GM12878 (cell line): Measurements from ENCODE around the gene AKAP17A. TPM values are rescaled to one million over a fixed set of nuclear protein-coding genes. Genes with fewer than 3 reads are reported as not detected.
A peak's percentile ranks its signal among the peaks of the same experiment; 100 is the strongest.

Experiments
- ATAC-seq: fragments of 200-7000 bp; cut with Tn5 transposase; 3 replicates; pipeline ENCODE4 v1.9.1; 2020; ENCODE audit warnings: mild to moderate bottlenecking, moderate library complexity
- BruUV-seq: library from RNA; stranded (reverse); fragments of 400-500 nt; replicated peaks from 2 replicates; lab custom pipeline; 2021; lab: Mats Ljungman, UMichigan
- CTCF ChIA-PET: fragments of 300-600 bp; sonication (Branson Sonifier 250); formaldehyde crosslinking; extraction: SDS; loops from one replicate; lab custom pipeline; 2021; ENCODE audit warnings: inconsistent platforms; lab: Yijun Ruan, JAX
- POLR2A ChIA-PET: fragments of 350-600 bp; formaldehyde crosslinking; extraction: SDS; loops from one replicate; lab custom pipeline; 2021; ENCODE audit warnings: inconsistent platforms; lab: Charles Lee
- RAD21 ChIA-PET: fragments of 300-600 bp; sonication (Branson Sonifier 250); formaldehyde crosslinking; loops from one replicate; lab custom pipeline; 2023; ENCODE audit warnings: antibody characterized with exemption; ENCODE audit not compliant: unreplicated experiment; lab: Charles Lee
- SMC1A ChIA-PET: fragments of 300-600 bp; sonication (Branson Sonifier 250); formaldehyde crosslinking; loops from one replicate; lab custom pipeline; 2023; ENCODE audit not compliant: unreplicated experiment, uncharacterized antibody; lab: Charles Lee
- DNase-seq: peaks from one replicate; pipeline ENCODE4 v3.0.0-alpha.2; 2011; ENCODE audit warnings: low read depth, low spot score
- FAIRE-seq: peaks from 3 replicates; lab custom pipeline; 2011; peaks lifted over from hg19 to GRCh38; lab: Jason Lieb, UNC
- H2AFZ ChIP-seq: 2 replicates; pipeline ENCODE4 v1.6.0; 2011; ENCODE audit warnings: low read depth, low read length, control low read depth; ENCODE audit not compliant: control insufficient read depth
- H3K27ac ChIP-seq: 2 replicates; pipeline ENCODE4 v1.5.1; 2011; ENCODE audit warnings: control low read depth; ENCODE audit not compliant: control insufficient read depth, insufficient read depth
- H3K27me3 ChIP-seq, 2 experiments: replicated peaks in 1 of 2; 2 replicates each; pipeline versions ENCODE4 v1.6.0 to v1.6.1; 2011; ENCODE audit warnings: low read length in 1 of 2; ENCODE audit not compliant: control insufficient read depth in 2 of 2, insufficient read depth in 2 of 2
- H3K36me3 ChIP-seq, 2 experiments: 2 replicates each; pipeline ENCODE4 v1.5.1; 2011; ENCODE audit warnings: low read length in 1 of 2; ENCODE audit not compliant: control insufficient read depth in 2 of 2, insufficient read depth in 2 of 2
- H3K4me1 ChIP-seq: 2 replicates; pipeline ENCODE4 v1.6.1; 2011; ENCODE audit warnings: mild to moderate bottlenecking, low read length, moderate library complexity, mixed read lengths; ENCODE audit not compliant: control insufficient read depth, insufficient read depth
- H3K4me2 ChIP-seq: 2 replicates; pipeline ENCODE4 v1.6.0; 2011; ENCODE audit warnings: control low read depth; ENCODE audit not compliant: control insufficient read depth, insufficient read depth
- H3K4me3 ChIP-seq: fragments of 200-600 bp; sonication (generic); 2 replicates; pipeline ENCODE4 v1.5.1; 2016
- H3K79me2 ChIP-seq: 2 replicates; pipeline ENCODE4 v1.6.0; 2011; ENCODE audit warnings: low read length; ENCODE audit not compliant: control insufficient read depth, insufficient read depth
- H3K9ac ChIP-seq: 2 replicates; pipeline ENCODE4 v1.8.0; 2011; ENCODE audit warnings: low read length, control low read depth, mixed read lengths; ENCODE audit not compliant: control insufficient read depth, insufficient read depth
- H3K9me3 ChIP-seq: replicated peaks from 3 replicates; pipeline ENCODE4 v1.5.1; 2011; ENCODE audit warnings: mild to moderate bottlenecking, low read length; ENCODE audit not compliant: control insufficient read depth, insufficient read depth
- H4K20me1 ChIP-seq: 2 replicates; pipeline ENCODE4 v1.6.0; 2011; ENCODE audit not compliant: control insufficient read depth, insufficient read depth
- CBX5 ChIP-seq: sonication (generic); IDR thresholded peaks from 2 replicates; pipeline ENCODE4 v1.6.1; 2016; ENCODE audit warnings: low read depth, moderate library complexity, mild to moderate bottlenecking, inconsistent platforms
- CTCF ChIP-seq, 3 experiments: IDR thresholded peaks in 2 of 3; conservative IDR thresholded peaks in 1 of 3; 2 replicates each; pipeline ENCODE4 v1.5.1; 2011; ENCODE audit warnings: low read depth in 3 of 3, low read length in 3 of 3, mild to moderate bottlenecking in 3 of 3, control low read depth in 2 of 3, moderate library complexity in 2 of 3, inconsistent platforms in 1 of 3, mixed read lengths in 1 of 3; ENCODE audit not compliant: control insufficient read depth in 2 of 3, insufficient read depth in 1 of 3; ENCODE audit errors: extremely low read depth in 1 of 3
- POU2F2 ChIP-seq: IDR thresholded peaks from 3 replicates; pipeline ENCODE4 v1.6.1; 2011; ENCODE audit warnings: low read depth, mild to moderate bottlenecking, low read length, borderline replicate concordance
- RUNX3 ChIP-seq: IDR thresholded peaks from 2 replicates; pipeline ENCODE4 v1.6.1; 2012; ENCODE audit warnings: low read length, inconsistent platforms
- WGBS: methylation state at CpG from one replicate; pipeline ENCODE4 v1.1.6; 2016; ENCODE audit warnings: low lambda C conversion rate; ENCODE audit not compliant: insufficient replicate concordance, insufficient coverage; ENCODE audit errors: missing lambda C conversion rate; 5-methylcytosine and 5-hydroxymethylcytosine counted together
- in situ Hi-C: fragments of 300-500 bp; cut with MboI; formaldehyde crosslinking; loops from 9 replicates; pipeline ENCODE4 v1.14.3; 2018; ENCODE audit warnings: mixed read lengths
- intact Hi-C: fragments of 100-400 bp; cut with micrococcal nuclease; formaldehyde crosslinking; loops from one replicate; pipeline ENCODE4 v1.14.2; 2022; ENCODE audit not compliant: unreplicated experiment
- polyA plus RNA-seq, 11 experiments: library from polyadenylated mRNA; depleted of rRNA in 4 of 11; unstranded in 6 of 11; stranded (reverse) in 5 of 11; fragments of >200 nt; fragmentation: Nextera tagmentation in 4 of 11; fragmentation: Illumina TruSeq in 1 of 11; extraction: Ambion mirVana in 4 of 11; extraction: Trizol in 1 of 11; gene quantifications; 1 replicate in 1 of 11; 2 replicates in 10 of 11; pipeline versions ENCODE4 v1.2.1 to v1.2.3, GENCODE V29; 2011 to 2016; ENCODE audit warnings: inconsistent platforms in 2 of 11, missing spikeins in 2 of 11, low read depth in 1 of 11
- total RNA-seq, 4 experiments: library from RNA; depleted of rRNA in 3 of 4; stranded (reverse); fragments of >200 nt in 3 of 4; fragmentation: Illumina TruSeq in 1 of 4; extraction: Trizol in 1 of 4; gene quantifications; 2 replicates each; pipeline versions ENCODE4 v1.2.1 to v1.2.3, GENCODE V29; 2013 to 2021

AKAP17A gene
- total and polyA plus RNA-seq, 10 of the 15 experiments (the other 5 are each of a cell fraction or from before 2014, with no cell fraction given) = 3.0 to 55.8 (median 25.5) TPM

- TF ChIP-seq CTCF (IDR thresholded peaks at IDR 0.05 in 2 of 3, conservative IDR thresholded peaks at IDR 0.05 in 1 of 3; ENCODE audit: control insufficient read depth in 2 of 3, extremely low read depth in 1 of 3, insufficient read depth in 1 of 3, low read depth in 3 of 3, low read length in 3 of 3) (no peak), POU2F2 (no peak)
Measured at GRCh38 chrX:1606496-1606895, 15.1 kb downstream of the AKAP17A start (continued).

- ChIA-PET CTCF (no interaction called here), SMC1A (no interaction called here), RAD21 (no interaction called here), POLR2A (no interaction called here)
- BruUV-seq = no TSS peak
- Histone ChIP-seq H3K36me3 (no peaks in the 10 kb centered on the region; a peak in 1 of 4 replicates), H3K27me3 (no peaks in the 10 kb centered on the region; a peak in 1 of 4 replicates), H3K9ac (no peak overlapping the region), H3K9me3 (no peaks in the 10 kb centered on the region), H3K27ac (no peak overlapping the region), H3K4me2 (no peak overlapping the region), H4K20me1 (no peaks in the 10 kb centered on the region), H3K4me1 (no peaks in the 10 kb centered on the region; the same call in 1 of the 2 replicates), H3K4me3 (no peak overlapping the region), H2AFZ (no peak overlapping the region), H3K79me2 (no peaks in the 10 kb centered on the region)
- no peak for DNase-seq
- TF ChIP-seq CBX5 (no peak), RUNX3 (no peak)
- 48% methylated on average over 10 of the region's 11 CpGs for WGBS
- no peak for FAIRE-seq
- peak; percentile 15 for ATAC-seq
- intact Hi-C loops = no loop called here
- in situ Hi-C loops = no loop called here
Measured at GRCh38 chrX:1609311-1609710, 17.9 kb downstream of the AKAP17A start.
